ENCODE measurements around the gene ADRM1. TPM values are rescaled to one million over a fixed set of nuclear protein-coding genes. Genes with fewer than 3 reads are reported as not detected.

The ADRM1 gene
- total RNA-seq, 1 donor from 2014 or later = 144 TPM

- no peak for DNase-seq (ENCODE audit: low read depth)
Measured at GRCh38 chr20:62297449-62298227, 5.2 kb upstream of the ADRM1 start.

GRCh38 chr20:62298577-62299249 is 4.1 kb upstream of the ADRM1 start:
- DNase-seq (ENCODE audit: low read depth) = no peak

GRCh38 chr20:62299666-62300236 is 3.0 kb upstream of the ADRM1 start:
- no peak for DNase-seq (ENCODE audit: low read depth)

GRCh38 chr20:62300319-62300718 is 2.5 kb upstream of the ADRM1 start:
- DNase-seq (ENCODE audit: low read depth) = no peak

DNA sequence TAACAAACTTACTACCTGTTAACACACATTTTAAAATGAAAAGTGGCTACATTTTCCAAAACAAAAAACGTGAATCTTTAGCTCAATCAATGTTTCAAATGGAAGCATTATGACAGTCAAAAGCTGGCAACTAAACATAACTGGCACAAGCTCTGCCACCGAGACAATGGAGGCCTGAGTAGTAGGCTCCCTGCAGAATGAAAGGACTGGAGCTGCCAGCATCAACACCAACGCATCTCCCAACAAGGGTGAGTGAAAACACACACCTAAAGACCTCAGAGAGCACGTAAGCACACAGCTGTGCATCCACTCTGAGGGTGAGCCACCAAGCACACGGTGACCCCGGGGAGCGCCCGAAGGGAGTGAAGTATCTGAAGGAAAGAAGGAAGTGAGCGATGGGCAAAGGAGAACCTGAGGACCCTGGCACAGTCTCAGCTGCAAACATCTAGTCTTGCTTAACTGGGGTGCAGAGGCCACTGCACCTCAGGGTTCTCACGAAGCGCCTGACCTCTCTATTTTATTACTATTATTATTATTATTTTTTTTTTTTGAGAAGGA is 1.6 kb upstream of the ADRM1 start:
- no peak for DNase-seq (ENCODE audit: low read depth)

GRCh38 chr20:62301773-62302340 is 940 bp upstream of the ADRM1 start:
- DNase-seq (ENCODE audit: low read depth) = peak; percentile 95

DNA sequence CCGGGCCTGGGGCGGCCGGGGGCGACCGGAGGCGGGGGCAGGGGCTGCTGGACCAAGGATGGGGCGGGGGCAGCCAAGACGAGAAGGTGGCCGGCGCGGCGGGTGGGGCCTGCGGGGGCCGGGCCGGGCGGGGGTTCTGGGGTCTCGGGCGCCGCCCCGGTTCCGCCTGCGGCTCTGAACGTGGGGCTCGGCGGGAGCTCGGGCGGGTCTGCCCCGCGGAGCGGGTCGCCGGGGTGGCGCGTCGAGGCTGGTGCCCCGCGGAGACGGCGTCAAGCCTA is 204 bp downstream of the ADRM1 start:
- DNase-seq (ENCODE audit: low read depth) = no peak

GRCh38 chr20:62303340-62304226 is 786 bp downstream of the ADRM1 start:
- DNase-seq (ENCODE audit: low read depth) = peak; percentile 41

DNA sequence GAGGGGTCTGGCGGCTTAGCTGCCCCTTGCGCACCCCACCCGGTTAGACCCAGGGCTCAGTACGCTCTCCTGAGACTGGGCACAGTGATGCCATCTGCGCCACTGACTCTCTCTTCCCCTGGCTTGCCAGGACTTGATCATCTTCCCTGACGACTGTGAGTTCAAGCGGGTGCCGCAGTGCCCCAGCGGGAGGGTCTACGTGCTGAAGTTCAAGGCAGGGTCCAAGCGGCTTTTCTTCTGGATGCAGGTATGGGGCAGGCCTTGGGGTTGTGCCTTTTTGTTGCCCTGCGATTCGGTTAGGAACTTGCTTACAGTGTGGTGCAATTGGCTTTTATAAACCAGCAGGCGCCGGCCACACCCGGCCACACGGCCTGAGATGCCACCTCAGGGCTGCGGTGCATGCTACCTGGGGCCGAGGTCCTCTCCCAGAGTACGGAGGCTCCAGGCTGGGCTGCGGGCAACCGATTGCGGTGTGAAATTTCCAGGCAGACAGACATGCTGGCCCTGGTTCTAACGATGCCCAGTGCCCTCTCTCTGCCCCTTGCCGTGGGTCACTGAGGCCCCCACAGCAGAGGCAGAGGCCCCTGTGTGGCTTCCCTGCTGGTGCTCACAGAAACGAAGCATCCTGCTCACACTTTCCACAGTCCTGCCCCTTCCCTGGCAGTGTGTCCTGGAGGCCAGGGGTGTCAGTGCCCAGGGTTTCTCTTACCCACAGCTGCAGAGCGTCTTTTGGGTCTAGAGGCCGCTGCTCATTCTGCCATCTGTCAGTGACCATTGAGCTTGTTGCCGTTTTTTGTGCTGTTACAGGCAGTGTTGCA is 1.7 kb downstream of the ADRM1 start:
- no peak for DNase-seq (ENCODE audit: low read depth)

- DNase-seq (ENCODE audit: low read depth) = no peak
Measured at GRCh38 chr20:62305149-62305764, 2.5 kb downstream of the ADRM1 start.

DNA sequence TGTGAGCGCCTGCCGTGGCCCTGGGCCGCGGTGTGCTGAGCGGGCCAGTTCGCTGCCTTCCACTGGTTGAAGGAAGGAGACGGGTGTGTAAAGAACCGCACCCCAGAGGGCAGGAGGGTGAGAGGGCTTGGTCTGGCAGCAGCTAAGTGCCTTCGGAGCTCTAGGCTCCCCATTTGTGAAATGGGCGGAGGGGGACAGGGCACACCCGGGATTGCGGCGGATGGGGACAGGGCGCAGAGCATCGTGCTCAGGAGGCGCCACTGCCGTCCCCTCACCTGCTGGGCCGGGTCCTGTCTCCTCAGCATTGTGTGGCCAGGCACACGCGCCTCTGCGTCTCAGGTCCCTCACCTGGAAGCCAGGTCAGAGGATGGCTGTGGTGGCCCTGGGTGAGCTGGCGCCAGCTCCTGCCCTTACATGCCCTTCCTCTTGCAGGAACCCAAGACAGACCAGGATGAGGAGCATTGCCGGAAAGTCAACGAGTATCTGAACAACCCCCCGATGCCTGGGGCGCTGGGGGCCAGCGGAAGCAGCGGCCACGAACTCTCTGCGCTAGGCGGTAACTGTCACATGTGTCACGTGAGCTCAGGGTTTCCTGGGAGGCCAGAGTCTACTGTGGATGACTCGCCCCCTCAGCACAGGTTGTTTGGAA is 3.1 kb downstream of the ADRM1 start:
- no peak for DNase-seq (ENCODE audit: low read depth)

GRCh38 chr20:62306414-62307187 is 3.8 kb downstream of the ADRM1 start:
- DNase-seq (ENCODE audit: low read depth) = no peak

DNA sequence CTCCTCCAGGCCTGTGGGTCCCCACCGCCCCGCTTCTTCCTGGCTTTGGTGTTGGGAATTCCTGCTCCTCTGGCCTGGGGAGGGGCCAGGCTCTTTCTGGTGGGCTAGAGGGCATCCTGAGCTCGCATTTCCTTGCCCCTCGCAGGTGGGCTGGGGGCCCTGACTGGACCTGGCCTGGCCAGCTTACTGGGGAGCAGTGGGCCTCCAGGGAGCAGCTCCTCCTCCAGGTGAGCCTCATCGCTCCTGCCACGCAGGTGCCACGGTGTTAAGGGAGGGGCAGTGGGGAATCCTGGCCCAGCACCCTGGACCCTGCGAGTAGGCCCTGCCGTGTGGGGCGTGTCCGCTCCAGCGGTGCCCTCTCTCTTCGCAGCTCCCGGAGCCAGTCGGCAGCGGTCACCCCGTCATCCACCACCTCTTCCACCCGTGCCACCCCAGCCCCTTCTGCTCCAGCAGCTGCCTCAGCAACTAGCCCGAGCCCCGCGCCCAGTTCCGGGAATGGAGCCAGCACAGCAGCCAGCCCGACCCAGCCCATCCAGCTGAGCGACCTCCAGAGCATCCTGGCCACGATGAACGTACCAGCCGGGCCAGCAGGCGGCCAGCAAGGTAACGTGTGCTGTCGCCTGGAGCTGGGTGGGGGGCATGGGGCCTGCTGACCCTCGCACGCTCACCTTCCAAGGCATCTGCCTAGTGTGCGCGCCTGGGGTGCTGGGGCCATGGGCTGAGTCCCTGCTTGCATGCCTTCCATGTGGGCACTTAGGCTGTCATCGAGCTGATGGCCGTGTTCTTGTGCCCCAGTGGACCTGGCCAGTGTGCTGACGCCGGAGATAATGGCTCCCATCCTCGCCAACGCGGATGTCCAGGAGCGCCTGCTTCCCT is 4.7 kb downstream of the ADRM1 start:
- DNase-seq (ENCODE audit: low read depth) = peak; percentile 61

GRCh38 chr20:62308102-62308822 is 5.5 kb downstream of the ADRM1 start:
- no peak for DNase-seq (ENCODE audit: low read depth)

- no peak for DNase-seq (ENCODE audit: low read depth)
Measured at GRCh38 chr20:62309198-62309944, 6.6 kb downstream of the ADRM1 start.

All from myocyte (in vitro differentiated cells).